Ectodermal cell (in vitro differentiated cells): ENCODE results near the gene OXSR1.

ENCODE experiments used
- H3K27ac ChIP-seq: 2 replicates; pipeline ENCODE4 v1.7.0; 2013; ENCODE audit warnings: mild to moderate bottlenecking, low read depth, low read length; ENCODE audit not compliant: insufficient read depth, poor library complexity, severe bottlenecking
- H3K27me3 ChIP-seq: 2 replicates; pipeline ENCODE4 v1.7.0; 2013; ENCODE audit warnings: mild to moderate bottlenecking, low read length; ENCODE audit not compliant: insufficient read depth, control insufficient read depth, poor library complexity, severe bottlenecking
- H3K36me3 ChIP-seq: one replicate; pipeline ENCODE4 v1.7.0; 2013; ENCODE audit warnings: low read length; ENCODE audit not compliant: control insufficient read depth, insufficient read depth
- H3K4me1 ChIP-seq: one replicate; pipeline ENCODE4 v1.7.0; 2013; ENCODE audit warnings: low read length; ENCODE audit not compliant: control insufficient read depth, insufficient read depth
- H3K4me3 ChIP-seq: 2 replicates; pipeline ENCODE4 v1.7.0; 2013; ENCODE audit warnings: low read depth, low read length, control low read depth; ENCODE audit not compliant: insufficient read depth
- H3K9me3 ChIP-seq: 2 replicates; pipeline ENCODE4 v1.7.0; 2013; ENCODE audit warnings: mild to moderate bottlenecking, low read length, moderate library complexity; ENCODE audit not compliant: control insufficient read depth
- WGBS, 2 experiments: methylation state at CpG; one replicate each; pipeline ENCODE4 v1.1.7; 2013; ENCODE audit warnings: missing lambda C conversion rate in 2 of 2; 5-methylcytosine and 5-hydroxymethylcytosine counted together

OXSR1 gene

DNA sequence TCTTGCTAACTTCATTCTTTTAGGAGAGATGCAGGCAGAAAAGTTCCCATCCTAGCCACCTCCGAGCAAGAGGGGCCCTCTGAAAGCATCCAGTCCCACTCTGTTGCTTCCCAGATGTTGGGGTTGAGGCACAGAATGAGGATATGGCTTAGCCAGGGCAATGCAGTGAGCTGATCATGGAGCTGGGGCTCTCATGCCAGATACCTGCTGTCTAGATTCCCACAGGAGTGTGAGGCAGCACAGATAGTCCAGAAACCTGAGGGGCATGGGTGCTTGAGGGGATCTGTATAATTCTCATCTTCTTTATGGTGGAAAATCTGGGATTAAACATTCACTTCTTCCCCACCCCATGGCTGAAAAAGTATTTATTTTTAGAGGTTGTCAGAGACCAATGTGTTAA, 101.5 kb downstream of the OXSR1 start:
- Histone ChIP-seq H3K4me1 (no peaks in the 10 kb centered on the region), H3K9me3 (no peaks in the 10 kb centered on the region), H3K27ac (no peak overlapping the region), H3K36me3 (no peaks in the 10 kb centered on the region), H3K4me3 (no peak overlapping the region), H3K27me3 (no peaks in the 10 kb centered on the region)
- 88 to 100% methylated on average over 1 of the region's 1 CpG for WGBS, 2 experiments

DNA sequence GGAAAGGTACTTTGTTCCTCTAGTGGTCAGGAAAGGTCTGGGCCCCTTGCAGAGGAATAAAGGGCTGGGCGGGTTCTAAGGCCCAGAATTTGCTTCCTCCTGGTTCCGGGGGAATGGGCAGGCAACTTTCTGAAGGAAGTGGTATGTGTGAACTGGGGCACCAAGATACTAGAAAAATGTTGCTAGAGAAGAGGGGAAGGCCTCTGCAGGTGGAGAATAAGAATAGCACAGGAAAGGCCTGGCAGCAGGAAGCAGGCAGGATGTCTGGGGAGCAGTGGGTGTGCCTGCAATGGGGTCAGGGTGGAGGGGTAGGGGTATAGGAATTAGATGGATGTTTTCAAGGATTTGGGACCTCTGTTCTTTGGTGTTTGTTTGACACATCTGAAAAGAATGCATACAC, 102.3 kb downstream of the OXSR1 start:
- no peaks in the 10 kb centered on the region for H3K9me3 ChIP-seq
- no peak overlapping the region for H3K4me3 ChIP-seq
- H3K27ac ChIP-seq: no peak overlapping the region
- H3K4me1 ChIP-seq: no peaks in the 10 kb centered on the region
- WGBS, 2 experiments: 80 to 93% methylated on average over 2 of the region's 2 CpGs
- H3K36me3 ChIP-seq: no peaks in the 10 kb centered on the region
- H3K27me3 ChIP-seq: no peaks in the 10 kb centered on the region

DNA sequence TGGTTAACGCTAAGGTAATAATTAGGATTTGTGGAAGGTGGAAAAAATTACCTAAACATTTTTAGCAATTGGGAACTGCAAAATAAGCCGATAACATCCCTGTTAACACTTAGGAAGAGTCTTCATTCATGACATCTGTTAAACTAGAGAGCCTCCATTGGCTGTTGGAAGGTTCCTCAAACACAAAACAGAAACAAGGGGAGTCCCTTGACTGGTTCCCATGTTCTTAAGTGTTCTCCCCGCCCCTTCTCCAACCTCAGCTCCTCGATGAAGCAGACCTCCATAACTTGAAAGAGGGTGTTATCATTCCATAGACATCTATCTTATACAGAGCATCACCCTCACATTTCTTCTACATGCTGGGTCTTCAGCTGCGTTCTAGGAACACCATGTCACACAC, 102.8 kb downstream of the OXSR1 start:
- H3K4me3 ChIP-seq: no peak overlapping the region
- H3K36me3 ChIP-seq: no peaks in the 10 kb centered on the region
- H3K27me3 ChIP-seq: no peaks in the 10 kb centered on the region
- no peaks in the 10 kb centered on the region for H3K9me3 ChIP-seq
- H3K4me1 ChIP-seq: no peaks in the 10 kb centered on the region
- 81 to 93% methylated on average over 5 of the region's 5 CpGs for WGBS, 2 experiments
- no peak overlapping the region for H3K27ac ChIP-seq

DNA sequence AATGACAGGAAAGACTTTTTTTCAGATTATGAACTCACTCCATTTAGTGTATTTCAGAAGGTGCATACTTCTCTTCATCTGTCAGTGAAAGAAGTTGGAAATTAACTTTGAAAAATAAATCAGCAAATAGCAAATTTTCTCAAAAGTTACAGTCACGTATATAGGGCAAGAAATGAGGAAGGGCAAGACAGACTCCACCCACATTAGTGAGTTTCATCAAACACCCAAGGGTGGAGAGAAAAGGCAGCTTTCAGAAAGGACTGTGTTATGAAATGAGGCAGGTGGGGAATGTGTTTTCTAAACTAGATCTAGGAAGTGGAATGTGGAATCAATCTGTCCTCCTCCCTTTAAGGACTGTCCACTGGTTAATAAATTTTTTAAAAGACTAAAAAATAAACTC, 103.2 kb downstream of the OXSR1 start:
- WGBS, 2 experiments: 80 to 94% methylated on average over 1 of the region's 1 CpG
- H3K4me1 ChIP-seq: no peaks in the 10 kb centered on the region
- no peaks in the 10 kb centered on the region for H3K9me3 ChIP-seq
- H3K36me3 ChIP-seq: no peaks in the 10 kb centered on the region
- no peak overlapping the region for H3K27ac ChIP-seq
- H3K4me3 ChIP-seq: no peak overlapping the region
- H3K27me3 ChIP-seq: no peaks in the 10 kb centered on the region

DNA sequence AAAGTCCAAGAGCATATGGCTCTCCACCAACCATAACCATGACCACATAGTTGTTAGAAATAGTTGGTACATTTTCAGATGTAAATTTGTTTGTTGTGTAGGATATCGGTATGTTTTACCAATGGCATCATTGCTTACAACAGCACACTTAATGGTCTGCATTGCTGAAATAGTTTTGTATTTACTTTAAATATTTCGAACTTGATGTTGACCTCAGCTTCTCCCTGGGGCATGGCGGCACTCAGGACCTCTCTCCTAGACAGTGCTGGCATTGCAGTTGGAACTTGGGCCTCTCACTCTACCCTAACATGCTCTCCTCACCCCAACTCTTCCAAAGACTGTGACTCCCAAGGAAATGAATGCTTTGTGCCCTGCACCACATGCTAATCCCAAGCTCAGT, 105.3 kb downstream of the OXSR1 start:
- H3K27ac ChIP-seq: no peak overlapping the region
- H3K4me3 ChIP-seq: no peak overlapping the region
- no peaks in the 10 kb centered on the region for H3K4me1 ChIP-seq
- whole genome bisulfite sequencing, 2 experiments: 85 to 94% methylated on average over 2 to 3 of the region's 3 CpGs
- H3K27me3 ChIP-seq: no peaks in the 10 kb centered on the region
- no peaks in the 10 kb centered on the region for H3K9me3 ChIP-seq
- no peaks in the 10 kb centered on the region for H3K36me3 ChIP-seq

DNA sequence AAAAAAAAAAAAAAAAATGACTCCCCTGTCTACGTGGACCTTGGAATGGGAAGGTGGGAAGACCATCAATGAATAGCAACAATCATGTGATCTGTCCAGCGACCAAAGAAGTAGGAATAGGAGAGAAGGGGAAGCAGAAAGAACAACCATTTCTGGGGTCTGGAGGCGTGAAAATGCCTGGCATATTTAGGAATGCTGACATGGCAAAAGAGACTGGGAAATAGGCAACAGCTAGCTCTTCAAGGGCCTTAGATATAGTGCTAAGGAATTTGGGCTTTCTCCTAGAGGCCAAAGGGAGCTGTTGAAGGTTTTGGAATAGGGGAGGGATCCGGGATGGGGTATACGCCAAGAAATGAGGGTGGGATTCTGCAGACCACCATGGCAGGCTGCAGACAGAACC, 106.2 kb downstream of the OXSR1 start:
- WGBS, 2 experiments: 94 to 95% methylated on average over 5 of the region's 5 CpGs
- Histone ChIP-seq H3K9me3 (no peaks in the 10 kb centered on the region), H3K36me3 (no peaks in the 10 kb centered on the region), H3K27ac (no peak overlapping the region), H3K27me3 (no peaks in the 10 kb centered on the region), H3K4me1 (no peaks in the 10 kb centered on the region), H3K4me3 (no peak overlapping the region)

DNA sequence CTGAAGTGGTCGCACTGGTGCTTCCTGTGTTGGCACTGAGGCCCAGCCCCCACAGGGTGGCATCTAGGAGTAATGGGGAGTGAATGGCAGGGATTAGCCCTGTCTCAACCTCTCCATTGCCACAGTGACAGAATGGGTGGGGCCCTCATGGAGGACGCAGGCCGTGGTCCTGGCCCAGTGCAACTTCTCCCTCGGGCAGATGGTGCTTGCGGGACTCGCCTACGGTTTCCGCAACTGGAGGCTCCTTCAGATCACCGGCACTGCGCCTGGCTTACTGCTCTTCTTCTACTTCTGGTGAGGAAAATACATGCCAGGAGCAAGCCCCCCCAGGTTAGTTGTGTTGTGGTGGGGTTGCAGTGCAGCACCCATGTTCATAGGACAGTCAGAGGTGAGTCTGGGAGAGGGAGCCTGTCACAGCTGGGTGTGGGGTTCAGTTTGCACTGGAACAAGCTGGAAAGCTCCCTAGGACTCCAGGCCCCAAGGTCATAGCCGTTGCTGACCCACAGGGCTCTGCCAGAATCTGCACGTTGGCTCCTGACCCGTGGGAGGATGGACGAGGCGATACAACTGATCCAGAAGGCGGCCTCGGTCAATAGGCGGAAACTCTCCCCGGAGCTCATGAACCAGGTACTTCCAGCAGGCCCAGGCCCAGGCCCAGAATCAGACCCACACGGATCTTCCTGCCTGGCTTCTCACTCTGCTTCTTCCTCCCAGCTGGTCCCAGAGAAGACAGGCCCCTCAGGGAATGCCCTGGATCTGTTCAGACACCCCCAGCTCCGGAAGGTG, 109.7 kb downstream of the OXSR1 start:
- Histone ChIP-seq H3K4me1 (no peaks in the 10 kb centered on the region), H3K4me3 (no peak overlapping the region), H3K27ac (no peak overlapping the region), H3K36me3 (no peaks in the 10 kb centered on the region), H3K9me3 (no peaks in the 10 kb centered on the region), H3K27me3 (no peaks in the 10 kb centered on the region)
- 95 to 96% methylated on average over 21 of the region's 21 CpGs for WGBS, 2 experiments

DNA sequence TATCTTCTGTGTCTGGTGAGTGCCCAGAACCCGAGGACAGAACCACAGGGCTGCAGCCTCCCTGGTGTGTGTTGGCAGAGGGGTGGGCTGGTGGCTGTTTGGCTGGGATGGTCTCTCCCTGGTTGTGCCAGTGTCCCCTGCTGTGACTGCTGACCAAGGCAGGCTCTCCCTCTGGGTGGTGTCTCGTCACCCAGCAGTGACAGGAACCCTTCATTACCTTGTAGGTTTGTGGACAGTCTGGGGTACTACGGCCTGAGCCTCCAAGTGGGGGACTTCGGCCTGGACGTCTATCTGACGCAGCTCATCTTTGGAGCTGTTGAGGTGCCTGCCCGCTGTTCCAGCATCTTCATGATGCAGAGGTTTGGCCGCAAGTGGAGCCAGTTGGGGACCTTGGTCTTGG, 110.3 kb downstream of the OXSR1 start:
- Histone ChIP-seq H3K27ac (no peak overlapping the region), H3K27me3 (no peaks in the 10 kb centered on the region), H3K9me3 (no peaks in the 10 kb centered on the region), H3K4me3 (no peak overlapping the region), H3K4me1 (no peaks in the 10 kb centered on the region), H3K36me3 (no peaks in the 10 kb centered on the region)
- 95% methylated on average over 8 of the region's 8 CpGs for WGBS, 2 experiments

DNA sequence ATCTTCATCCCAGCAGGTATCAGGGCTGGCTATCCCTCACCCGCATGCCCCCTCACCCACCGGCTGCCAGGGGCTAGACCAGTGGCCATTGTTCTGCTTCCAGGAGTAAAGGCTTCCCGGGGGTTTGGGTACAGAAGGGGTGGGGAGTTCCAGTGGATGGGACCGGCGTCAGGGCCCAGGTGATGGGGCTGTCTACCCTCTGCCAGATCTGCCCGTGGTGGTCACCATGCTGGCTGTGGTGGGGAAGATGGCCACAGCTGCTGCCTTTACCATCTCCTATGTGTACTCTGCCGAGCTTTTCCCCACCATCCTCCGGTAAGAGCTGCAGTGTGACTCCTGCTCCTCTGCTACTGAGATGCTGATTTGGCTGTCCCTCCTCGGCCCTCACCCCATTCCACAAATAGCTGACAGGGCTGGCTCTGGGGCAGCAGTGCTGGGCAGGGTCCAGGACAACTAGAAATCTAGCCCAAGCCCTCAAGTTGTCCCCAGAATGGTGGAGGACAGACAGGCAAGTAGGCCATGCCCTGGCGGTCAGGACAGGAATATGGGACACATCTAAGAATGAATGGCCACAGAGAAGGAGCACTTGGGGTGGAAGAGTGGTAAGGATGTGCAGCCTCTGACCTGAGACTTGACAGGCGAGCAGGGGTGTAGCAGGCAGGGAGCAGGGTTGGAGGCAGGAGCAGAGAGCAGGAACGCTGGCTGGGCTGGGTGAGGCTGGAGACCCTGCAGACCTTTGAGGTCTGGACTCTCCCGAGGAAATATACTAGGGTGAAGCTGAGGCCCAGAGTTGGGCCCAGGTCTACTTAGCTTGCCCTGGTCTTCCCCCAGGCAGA, 111.0 kb downstream of the OXSR1 start:
- Histone ChIP-seq H3K9me3 (no peaks in the 10 kb centered on the region), H3K27ac (no peak overlapping the region), H3K36me3 (no peaks in the 10 kb centered on the region), H3K4me3 (no peak overlapping the region), H3K4me1 (no peaks in the 10 kb centered on the region), H3K27me3 (no peaks in the 10 kb centered on the region)
- WGBS, 2 experiments: 94 to 95% methylated on average over 13 of the region's 13 CpGs

DNA sequence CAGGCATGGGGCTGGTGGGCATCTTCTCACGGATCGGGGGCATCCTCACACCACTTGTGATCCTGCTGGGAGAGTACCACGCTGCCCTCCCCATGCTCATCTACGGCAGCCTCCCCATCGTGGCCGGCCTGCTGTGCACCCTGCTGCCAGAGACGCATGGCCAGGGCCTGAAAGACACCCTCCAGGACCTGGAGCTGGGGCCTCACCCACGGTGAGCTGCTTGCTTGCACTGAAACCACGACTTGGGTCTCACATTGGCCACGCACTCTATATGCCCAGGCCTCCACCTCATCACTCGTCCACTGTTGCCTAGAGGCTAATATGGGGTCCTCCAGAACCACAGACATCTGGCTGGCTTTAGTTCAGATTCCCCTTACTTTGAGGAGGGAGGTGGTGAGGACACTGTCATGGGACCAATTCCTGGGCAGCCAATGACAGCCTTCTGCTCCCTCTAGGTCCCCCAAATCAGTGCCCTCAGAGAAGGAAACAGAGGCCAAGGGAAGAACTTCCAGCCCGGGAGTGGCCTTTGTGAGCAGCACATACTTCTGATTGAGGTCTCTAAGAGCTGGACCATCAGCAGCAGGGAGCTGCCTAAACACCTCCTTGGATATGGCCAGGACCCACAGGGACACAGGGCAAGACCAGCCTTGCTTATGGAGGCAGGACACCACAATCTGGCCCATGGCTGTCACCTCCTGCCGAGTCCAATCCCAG, 111.7 kb downstream of the OXSR1 start:
- no peak overlapping the region for H3K27ac ChIP-seq
- no peaks in the 10 kb centered on the region for H3K4me1 ChIP-seq
- H3K4me3 ChIP-seq: no peak overlapping the region
- H3K36me3 ChIP-seq: no peaks in the 10 kb centered on the region
- H3K9me3 ChIP-seq: no peaks in the 10 kb centered on the region
- 94 to 95% methylated on average over 13 of the region's 13 CpGs for WGBS, 2 experiments
- H3K27me3 ChIP-seq: no peaks in the 10 kb centered on the region
